Loucy (cell line): ENCODE measurements around the gene MBD5.

Experiments
- CTCF ChIP-seq: fragments of 200-600 bp; sonication (generic); conservative IDR thresholded peaks from 2 replicates; pipeline ENCODE4 v1.5.1; 2014; ENCODE audit warnings: mild to moderate bottlenecking, antibody characterized with exemption, low read length
- EZH2phosphoT487 ChIP-seq: fragments of 200-600 bp; IDR thresholded peaks from 2 replicates; pipeline ENCODE4 v1.6.1; 2018; ENCODE audit warnings: antibody characterized with exemption, mild to moderate bottlenecking, moderate library complexity, borderline replicate concordance

GRCh38 chr2:148201075-148202004 lies 180.4 kb downstream of the MBD5 start:
- TF ChIP-seq CTCF (peak; percentile 77), EZH2phosphoT487 (no peak)
